Lower leg skin (tissue), 3 donors: ENCODE measurements around the gene FCGR3A.

Experiments
- POLR2A ChIP-seq, 2 donors: fragments of 450-650 bp; IDR thresholded peaks; one replicate each; pipeline ENCODE4 v1.6.1; 2016 to 2017; ENCODE audit warnings: antibody characterized with exemption in 2 of 2, mild to moderate bottlenecking in 1 of 2, moderate library complexity in 1 of 2
- TF ChIP-seq, protein P1 (sequence below), 3 donors: fragments of 450-650 bp; IDR thresholded peaks; one replicate each; pipeline ENCODE4 v1.5.1; 2016; ENCODE audit warnings: antibody characterized with exemption in 3 of 3, mild to moderate bottlenecking in 3 of 3, moderate library complexity in 2 of 3

DNA sequence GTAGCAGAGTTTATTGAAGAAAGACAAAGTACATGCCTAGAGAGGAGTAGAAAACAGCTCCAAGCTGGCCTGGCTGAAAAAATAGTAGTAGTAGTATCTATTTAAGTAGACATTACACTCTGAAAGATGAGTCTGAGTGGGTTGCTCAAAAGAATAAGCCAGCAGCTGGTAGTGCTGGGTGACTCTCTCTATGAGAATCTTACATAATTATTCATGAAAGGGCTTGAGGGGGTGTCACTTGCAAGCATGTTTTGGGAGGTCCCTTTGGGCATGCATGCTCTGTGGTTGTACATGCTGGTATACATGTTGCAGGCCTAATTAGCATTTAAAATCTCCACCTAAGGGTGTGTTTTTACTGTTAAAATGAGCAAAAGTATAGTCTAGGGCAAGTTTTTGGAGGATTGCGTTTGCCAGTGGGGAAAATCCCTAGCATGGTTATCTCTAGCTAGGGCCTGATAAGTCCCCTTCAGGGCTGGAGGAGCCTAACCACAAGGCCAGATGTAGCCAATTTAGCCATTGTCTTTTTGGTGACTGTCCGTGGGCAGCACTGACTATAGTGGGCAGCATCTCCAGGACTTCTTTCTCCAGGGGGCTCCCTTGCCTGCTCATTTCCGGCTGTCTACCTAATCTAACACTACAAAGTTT is 55.4 kb downstream of the FCGR3A start:
- TF ChIP-seq, protein P1, sequence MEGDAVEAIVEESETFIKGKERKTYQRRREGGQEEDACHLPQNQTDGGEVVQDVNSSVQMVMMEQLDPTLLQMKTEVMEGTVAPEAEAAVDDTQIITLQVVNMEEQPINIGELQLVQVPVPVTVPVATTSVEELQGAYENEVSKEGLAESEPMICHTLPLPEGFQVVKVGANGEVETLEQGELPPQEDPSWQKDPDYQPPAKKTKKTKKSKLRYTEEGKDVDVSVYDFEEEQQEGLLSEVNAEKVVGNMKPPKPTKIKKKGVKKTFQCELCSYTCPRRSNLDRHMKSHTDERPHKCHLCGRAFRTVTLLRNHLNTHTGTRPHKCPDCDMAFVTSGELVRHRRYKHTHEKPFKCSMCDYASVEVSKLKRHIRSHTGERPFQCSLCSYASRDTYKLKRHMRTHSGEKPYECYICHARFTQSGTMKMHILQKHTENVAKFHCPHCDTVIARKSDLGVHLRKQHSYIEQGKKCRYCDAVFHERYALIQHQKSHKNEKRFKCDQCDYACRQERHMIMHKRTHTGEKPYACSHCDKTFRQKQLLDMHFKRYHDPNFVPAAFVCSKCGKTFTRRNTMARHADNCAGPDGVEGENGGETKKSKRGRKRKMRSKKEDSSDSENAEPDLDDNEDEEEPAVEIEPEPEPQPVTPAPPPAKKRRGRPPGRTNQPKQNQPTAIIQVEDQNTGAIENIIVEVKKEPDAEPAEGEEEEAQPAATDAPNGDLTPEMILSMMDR (IDR thresholded peaks at IDR 0.05), result no peak
- no peak for TF ChIP-seq POLR2A (IDR thresholded peaks at IDR 0.05)
